GM18861 (cell line): ENCODE data around the gene ZNF831.

Experiments used
- ATAC-seq: cut with Tn5 transposase; IDR thresholded peaks from one replicate; pipeline ENCODE4 v1.9.1; 2021; ENCODE audit not compliant: unreplicated experiment

ZNF831 gene

DNA sequence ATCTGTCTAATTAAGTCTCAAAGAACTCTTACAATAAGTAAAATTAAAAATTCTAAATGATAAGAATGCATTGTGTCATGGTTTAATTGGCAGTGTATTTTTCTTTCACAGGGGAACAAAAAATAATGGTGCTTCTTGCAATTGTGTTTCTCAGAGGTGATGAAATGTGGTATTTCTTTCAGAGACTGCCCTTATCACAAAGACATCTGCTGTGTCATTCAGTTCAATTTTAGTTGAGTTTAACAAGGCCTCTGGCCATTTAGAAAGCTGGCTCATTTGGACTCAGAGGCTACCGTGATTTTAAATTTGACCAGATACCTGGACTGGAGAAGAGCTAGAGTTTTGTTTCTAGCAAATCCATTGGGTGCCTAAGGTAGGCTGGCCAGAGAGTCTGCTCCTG, 23.6 kb upstream of the ZNF831 start:
- no peak for ATAC-seq

DNA sequence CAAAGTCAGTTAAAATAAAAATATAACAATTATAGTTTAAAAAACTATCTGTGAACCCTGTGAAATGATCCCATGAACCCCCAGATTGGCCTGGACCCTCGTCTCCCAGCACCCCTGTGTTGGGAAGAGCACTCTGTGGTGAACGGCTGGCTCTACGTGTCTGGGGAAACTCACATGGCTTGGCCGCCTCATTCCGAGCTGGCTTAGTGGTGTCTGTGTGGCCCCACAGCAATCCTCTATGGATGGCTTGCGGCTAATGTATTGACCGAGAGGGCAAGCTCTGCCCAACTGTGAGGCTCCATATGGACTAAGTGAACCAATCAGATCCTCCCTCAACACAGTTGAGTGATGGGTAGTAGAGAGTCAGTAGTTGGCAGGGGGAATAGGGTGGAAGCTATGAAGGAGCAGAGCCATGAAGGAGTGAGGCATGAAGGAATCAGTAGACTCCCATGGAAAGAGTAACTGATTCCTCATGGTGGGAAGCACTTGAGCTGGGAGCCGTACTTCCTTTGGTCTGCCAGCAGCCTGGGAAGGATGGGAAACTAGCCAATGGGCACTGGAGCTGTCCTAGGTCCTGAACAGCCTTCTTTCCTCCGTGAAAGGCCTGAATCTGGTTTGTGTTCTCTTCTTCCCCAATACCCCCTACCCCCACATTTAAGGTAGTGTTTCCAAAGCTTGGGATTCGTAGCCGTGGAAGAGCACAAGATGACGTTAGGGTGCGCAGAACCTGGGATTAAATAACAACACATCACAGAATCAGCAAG, 21.6 kb upstream of the ZNF831 start:
- ATAC-seq, result no peak

DNA sequence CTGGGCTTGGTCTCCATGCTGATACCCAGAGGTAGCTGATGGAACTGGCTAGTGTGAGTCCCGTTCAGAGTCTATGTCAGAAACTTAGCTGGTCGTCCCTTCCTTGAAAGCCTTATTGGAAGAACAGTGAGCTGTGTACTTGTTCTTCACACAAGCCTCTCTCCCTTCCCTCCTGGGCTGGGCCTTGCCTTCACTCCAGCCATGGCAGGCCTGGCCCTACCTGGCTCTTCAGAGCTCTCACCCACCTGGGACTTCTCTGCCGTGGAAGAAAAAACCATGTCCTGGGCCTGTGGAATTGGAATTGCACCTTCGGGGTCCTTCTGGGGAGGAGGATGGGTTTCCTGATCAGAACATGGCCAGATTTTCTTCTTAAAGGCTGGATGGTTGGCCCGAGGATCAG, 20.3 kb upstream of the ZNF831 start:
- no peak for ATAC-seq

DNA sequence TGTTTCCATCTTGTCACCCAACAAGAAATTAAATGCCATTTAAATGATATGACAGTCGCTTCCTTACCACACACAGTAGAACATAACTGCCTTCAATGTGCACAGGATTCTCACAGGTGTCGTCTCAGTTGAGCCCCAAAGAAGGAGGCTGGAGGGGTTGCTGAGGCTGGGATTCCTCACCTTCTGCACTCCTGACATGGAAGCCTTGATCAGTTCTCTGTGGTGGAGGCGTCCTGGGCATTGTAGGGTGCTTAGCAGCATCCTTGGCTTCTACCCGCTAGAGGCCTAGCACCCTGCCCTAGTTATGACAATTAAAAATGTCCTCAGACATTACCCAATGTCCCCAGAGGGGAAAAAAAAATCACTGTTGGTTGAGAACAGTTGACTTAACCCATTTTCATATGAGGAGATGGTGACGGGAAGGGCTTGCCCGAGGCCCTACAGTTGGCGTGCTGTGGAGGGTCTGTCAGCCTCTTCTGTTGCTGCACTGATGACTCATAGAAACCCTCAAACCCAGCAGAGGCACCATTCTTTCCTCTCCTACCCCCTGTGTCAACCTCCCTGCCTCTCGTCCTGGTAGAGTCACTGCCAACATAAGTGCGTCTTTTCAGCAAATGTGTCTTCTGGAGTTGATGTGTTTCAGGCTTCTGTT, 19.3 kb upstream of the ZNF831 start:
- ATAC-seq, result no peak

DNA sequence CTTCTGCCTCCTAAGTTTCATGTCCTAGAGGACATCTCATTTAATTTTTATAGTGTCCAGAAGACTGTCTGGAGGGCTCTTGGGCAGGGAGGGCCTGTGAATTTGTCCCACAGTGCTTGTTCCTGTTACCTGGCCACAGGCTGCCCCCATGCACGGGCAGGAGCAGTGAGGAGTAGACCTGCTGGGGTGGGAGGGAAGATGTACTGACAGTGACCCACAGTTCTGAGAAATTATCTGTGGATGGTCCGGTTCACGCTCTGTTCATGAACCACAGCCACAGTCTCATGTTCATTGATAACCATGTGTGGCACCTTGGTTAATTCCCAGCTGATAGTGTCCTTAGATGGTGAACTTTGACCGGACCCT, 18.8 kb upstream of the ZNF831 start:
- no peak for ATAC-seq

DNA sequence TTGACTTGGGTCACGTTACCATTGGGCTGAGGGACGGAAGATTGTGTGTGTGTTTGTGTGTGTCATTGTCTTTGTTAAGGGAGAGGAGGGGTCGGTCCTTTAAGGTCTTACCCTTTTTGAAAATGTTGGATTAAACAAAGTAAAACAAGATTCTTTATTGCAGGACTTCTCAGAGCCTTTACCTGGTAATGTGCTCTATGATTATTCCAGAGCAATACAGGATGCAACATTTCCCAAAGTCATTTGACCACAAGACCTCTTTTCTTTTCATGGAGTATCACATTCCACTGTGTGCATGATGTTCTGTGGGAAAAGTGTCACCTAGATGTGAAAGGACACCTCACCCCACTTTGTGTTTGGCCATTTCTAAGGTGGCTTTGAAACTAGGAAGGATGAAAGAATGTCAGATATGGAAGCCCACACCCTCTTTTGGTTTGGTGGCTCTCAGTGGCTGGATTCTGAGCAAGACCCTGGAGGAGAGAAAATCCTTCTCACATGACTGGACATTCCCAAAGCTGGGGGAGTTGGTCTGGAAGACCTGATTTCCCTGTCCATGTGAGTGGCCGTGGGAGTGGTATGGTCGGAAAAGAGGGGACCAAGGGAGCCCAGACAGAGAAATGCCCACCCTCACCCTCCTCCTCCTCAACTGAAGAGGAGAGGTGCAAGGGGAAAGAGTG, 18.2 kb upstream of the ZNF831 start:
- ATAC-seq, result no peak

DNA sequence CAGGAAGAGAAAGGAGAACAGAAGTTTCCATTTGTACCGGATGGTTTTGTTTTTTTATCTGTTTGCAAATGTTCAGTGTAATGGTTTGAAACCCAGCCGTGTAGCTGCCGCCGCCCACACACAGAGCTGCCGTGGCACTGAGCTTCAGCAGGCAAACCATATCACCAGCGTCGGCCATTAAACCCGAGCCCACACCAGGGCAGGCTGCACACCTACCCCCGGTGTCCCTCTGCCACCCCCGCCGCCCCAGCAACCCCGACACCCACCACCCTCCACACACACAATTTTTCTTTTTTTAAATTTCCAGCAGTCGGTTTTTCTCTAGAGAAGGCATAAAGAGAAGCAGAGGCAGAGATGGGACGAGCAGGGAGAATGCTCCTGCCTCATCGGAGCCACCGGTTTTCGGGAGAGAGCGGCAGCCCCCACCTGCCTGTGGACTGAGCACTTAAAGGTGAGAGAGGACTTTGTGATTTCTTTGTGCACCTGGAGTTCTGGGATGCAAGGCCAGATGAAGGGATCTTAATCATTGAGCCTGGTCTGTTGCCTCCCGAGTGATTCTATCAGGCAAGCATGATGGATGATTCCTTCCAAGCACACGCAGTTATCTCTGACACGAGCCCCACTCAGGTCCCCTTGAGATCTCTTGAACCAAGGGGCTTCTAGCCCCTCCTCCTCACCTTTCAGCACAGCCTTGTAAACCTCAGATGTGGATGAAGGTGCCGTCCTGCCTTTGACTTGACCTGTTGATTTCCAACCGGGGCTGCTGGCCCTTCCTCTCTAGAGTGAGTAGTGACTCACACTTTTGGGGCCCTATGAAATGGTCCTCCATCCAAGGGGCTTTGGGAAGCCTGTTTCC, 17.5 kb upstream of the ZNF831 start:
- ATAC-seq, result no peak

DNA sequence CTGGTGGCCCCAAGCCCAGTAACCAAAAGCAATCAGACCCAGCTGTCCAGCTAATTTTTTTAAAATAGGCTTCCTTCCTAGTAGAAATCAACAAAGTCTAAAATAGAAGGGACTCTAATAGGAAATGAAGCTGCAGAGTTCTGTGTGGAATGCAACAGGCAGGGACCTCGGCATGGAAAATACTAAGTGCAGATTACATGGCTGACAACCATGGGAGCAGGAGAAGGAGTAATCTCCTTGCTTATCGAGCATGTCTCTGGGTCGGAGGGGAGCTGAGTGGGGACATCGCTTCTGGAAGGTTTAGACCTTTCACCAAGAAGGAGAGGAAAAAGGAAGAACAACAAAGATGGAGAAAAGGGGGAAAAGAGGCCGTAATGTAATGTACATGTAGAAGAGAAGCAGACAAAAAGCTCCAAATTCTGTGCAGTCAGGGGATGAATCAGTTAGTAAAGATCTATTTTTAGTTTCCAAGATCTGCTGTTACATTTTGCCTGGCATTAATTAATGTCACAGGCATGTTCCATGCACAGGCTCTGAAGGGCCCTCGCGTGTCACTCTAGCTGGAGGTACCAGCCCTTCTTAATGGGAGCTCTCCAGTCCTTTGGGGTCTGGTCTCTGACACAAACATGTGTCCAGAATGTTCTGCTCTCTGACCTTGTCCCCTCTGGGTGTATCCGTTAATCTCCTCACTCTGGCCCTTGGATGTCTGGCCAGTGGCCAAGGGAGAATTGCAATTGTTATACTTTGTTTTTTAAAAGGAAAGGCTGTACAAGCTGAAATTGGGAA, 16.6 kb upstream of the ZNF831 start:
- ATAC-seq, result no peak

DNA sequence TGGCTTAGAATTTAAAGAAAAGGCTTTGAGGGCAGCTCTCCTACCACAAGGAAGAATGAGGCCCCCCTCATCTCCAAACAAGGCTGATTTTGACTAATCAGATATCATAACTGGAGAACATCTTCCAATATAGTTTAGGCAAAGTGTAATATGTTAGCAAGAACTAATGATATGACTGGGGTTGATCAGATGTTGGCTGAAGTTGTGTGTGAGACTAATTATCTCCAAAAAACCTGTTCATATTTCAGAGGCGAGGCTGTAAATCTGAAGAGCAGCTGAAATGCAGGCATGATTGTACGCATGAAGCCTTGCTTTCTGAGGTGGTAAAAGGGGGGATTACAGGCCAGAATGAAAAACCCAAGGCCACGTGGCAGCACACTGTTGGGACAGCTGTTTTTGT, 16.0 kb upstream of the ZNF831 start:
- ATAC-seq, result no peak

DNA sequence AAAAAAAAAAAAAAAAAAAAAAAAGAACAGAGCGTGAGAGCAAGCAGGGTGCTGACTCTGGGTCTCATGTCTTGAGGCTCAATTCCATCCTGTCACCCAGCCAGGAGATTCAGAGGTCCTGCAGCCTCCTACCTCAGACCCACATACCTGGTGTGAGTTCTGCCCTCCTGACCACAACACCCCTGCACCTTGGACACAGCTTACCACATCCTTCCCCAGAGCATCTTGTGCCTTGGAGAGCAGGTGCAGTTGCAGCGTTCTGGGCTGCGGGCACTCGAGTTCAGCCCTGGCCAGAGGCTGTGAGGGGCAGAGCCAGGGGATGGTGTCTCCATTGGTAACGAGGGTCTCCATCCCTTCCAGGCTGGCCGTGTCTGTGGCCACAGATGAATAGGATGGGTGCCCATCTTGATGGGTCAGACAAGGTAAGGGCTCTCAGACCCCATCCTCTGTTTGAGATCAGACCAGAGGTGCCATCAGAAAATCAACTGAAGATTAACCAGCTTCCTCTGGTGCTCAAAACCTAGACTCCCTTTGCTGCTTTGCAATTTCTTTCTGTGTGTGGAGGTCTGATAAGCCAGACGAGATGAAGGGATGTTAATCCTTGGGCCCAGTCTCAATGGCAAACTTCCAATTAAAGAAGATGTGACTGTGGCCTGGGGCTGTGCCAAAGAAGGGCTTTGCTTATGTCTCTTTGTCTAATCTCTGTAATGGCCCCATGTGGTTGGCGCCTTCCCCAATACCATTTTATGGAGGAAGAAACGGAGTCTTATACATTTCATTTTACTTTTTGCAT, 14.7 kb upstream of the ZNF831 start:
- no peak for ATAC-seq

DNA sequence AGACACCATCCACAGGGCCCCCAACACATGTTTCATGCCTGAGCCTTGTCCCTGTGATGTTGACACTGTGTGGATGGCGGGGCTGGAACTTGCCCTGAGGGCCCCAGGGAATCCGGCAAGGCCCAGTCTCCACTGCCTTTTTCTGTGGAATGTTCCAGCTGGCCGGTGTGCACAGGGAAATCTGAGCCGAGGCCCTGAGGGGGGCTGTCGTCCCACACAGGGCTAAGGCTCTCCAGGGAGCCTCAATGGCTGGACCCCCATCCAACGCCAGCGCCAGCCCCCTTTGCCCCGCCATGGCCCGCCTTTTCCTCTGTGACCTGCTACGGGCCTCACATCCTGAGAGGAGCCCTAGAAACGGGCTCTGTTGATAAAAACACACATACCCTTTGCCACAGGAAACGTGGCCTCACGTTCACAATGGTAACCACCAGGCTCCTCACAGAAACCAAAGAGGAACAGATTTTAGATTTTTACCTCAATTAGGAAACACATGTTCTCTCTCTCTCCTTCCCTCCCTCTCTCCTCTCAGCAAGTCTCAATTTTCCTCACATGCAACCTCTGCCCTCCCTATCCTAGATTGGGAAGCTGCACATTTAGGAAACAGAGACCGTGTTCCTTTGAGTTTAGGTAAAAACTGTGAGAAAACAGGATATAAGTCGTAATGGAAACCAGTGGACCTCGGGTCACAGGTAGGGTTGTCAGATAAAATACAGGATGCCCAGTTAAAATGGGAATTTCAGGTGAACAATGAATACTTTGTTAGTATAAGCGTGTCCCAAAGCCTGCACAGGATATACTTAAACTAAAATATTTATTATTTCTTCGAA, 13.7 kb upstream of the ZNF831 start:
- no peak for ATAC-seq

DNA sequence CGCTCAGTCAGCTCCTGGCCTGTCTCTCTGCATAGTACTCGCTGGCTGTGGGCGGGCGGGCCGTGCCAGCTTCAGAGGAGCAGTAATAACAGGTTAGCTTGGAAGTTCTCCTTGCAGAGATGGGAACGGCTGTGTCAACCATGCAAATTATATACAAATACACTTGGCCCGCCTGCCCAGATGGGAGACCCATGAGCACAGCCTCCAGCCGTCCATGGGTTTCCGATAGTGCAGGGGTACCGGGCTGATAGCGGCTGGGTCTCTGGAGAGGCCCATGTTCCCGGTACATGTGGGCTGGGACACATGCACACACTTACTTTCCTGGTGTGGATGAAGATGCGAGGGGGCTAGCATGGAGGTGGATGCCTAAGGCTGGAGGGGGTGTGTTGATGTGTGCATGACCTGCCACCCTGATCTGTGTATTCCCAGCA, 12.8 kb upstream of the ZNF831 start:
- ATAC-seq, result no peak

DNA sequence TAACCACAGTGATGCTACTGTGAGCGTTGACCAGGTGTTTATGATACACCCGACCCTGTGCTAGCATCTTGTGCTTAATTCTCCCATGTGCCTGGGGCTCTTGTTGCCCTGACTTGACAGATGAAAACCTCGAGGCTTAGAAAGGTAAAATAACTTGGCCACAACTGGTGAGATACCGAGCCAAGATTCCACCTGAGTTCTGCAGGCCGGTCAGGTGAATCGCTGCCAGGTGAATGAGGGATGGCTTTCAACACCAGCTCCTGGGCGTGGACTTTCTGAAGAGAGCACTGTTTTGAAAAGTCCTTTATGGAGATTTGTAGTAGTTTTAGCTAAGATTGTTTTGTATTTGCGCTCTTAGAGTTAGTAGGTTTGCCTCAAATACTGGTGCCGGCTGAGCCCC, 12.2 kb upstream of the ZNF831 start:
- no peak for ATAC-seq

DNA sequence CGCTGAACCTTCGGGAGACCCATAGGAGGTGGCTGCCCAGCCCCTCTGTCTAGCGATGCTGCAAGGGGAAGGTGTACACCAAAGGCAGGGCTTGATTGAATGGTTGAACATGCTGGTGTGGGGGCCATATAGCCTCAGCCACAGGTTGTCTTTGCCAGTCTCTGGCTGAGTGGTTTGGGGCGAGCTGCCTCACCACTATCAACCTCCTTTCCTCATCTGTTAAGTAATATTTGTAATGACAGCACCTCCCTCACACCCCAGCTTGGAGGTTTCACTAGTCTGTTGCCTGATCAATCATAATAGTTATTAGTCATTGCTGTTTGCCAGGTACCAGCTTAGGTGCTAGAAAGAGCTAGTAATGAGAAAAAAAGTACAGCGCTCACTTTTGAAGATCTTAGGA, 11.8 kb upstream of the ZNF831 start:
- no peak for ATAC-seq

DNA sequence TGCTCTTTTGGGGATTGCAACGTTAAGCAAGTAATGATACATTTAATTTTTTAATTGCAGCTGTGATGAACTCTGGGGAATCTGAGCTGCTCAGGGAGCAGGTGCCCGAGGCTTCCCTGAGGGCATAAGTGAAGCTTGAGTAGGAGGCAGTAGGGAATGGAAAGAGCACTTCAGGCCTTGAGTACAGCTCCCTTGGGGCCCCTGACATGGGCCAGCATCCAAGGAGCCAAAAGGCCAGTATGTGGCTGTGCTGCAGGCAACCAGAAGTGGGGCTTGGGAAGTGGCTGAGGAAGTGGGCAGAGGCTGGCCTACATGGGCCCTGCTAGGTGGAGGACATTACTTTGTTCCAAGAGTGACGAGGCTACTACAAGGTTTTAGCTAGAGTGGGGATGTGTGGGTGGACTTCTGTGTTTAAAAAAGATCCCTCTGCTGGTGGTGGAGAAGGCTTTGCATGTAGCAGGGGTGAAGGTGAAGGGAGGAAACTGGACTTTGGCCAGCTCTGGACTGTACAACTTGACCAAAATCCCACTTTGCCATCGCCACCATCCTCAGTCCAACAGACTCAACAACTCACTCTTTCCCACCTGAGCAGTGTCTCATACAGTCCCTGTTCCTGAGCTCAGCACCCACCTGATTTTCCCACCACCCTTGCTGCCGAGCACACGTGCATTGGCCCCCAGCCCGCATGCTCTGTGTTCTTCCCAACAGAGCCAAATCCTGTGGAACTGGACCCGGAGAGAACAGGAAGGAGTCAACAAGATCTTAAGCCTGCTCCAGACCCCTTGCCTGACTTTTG, 10.9 kb upstream of the ZNF831 start:
- no peak for ATAC-seq

DNA sequence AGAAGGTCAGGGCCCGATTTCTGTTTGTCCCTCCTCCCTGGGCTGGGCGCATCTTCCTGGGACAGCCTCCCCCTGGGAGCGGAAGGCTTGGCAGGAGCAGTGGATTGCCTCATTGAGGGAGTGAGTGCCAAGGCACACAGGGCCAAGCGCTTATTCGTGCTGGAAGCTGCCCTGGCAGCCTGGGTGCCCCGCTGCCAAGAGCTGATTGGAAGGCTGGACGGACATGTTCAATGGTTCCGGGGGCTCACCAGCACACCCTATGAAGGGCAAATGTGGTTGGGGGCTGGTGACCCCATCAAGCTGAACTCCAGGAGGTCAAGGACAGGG, 10.3 kb upstream of the ZNF831 start:
- ATAC-seq, result no peak

DNA sequence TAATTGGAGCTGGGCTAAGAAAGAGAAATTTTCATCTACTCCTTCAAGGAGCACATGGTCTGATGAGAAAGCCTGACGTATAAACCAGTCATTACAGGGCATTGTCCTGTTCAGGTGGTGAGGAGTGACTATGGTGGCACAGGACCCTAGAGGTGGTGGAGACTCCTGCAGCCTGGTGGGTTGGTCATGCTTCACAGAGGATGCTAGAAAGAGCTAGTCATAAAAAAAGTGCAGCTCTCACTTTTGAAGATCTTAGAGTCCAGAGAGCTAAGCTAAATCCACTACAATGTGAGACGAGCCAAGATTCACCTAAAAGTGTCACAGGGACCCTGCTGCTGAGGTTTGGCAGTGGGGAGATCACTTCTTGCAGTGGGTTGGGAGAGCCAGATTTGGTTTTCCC, 9.8 kb upstream of the ZNF831 start:
- no peak for ATAC-seq

DNA sequence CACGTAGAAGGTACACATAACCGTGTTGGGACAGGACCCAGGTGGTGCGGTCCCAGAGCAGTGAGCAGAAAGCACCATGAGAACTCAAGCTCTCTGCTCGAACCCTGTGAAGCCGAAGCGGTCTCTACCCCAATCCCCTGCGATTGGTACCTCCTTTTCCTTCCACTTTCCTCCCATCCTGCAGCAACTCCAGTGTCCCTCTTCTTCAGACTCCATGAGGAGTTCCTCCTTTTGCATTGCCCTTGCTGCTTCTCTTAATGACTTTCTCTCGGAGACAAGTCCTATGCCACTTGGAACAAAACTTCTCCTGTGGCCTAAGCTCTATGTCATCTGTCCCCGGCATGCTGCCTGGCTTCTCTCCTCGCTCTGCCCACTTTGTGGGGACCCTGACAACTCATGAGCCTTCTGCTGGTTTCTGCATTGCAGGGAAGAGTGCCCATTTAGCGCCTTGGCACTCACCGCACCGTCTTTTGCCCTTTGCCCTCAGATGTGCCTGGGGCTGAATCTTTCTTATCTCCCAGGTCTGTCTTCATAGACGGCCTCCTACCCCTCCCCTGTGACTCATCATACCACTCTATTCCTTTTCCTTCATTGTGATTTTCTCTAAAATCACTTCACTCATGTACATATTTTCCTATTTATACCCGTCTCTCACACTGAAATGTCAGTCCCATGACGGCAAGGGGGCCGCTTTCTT, 9.2 kb upstream of the ZNF831 start:
- no peak for ATAC-seq
